ENCODE measurements around the gene AQP1. TPM values are rescaled to one million over a fixed set of nuclear protein-coding genes. Genes with fewer than 3 reads are reported as not detected.

AQP1 gene
- total RNA-seq, 4 donors from 2014 or later: 291 to 685 (median 428) TPM

DNA sequence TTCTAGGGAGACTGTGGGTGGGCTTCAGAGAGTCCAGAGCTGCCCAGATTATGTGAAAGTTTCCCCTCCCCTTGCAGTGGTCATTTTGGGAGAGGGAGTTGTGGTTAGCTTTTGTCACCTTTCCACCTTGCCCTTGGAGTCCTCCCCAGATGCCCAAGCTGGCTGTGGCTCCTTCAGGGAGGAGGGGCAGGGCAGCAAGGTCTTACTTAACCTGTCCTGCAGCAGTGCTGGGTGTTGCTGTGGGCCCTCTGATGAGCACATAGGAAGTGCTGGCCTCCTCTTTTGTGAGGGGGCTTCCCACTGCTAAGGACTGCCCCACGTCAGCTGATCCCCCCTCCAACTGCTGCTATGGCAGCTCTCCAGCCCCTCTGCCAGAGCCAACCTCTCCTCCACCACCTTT is 17.6 kb upstream of the AQP1 start:
- ATAC-seq (ENCODE audit: low FRiP score) (no peak), DNase-seq (ENCODE audit: low spot score) (no peak)
- TF ChIP-seq CTCF (IDR thresholded peaks at IDR 0.05): no peak

DNA sequence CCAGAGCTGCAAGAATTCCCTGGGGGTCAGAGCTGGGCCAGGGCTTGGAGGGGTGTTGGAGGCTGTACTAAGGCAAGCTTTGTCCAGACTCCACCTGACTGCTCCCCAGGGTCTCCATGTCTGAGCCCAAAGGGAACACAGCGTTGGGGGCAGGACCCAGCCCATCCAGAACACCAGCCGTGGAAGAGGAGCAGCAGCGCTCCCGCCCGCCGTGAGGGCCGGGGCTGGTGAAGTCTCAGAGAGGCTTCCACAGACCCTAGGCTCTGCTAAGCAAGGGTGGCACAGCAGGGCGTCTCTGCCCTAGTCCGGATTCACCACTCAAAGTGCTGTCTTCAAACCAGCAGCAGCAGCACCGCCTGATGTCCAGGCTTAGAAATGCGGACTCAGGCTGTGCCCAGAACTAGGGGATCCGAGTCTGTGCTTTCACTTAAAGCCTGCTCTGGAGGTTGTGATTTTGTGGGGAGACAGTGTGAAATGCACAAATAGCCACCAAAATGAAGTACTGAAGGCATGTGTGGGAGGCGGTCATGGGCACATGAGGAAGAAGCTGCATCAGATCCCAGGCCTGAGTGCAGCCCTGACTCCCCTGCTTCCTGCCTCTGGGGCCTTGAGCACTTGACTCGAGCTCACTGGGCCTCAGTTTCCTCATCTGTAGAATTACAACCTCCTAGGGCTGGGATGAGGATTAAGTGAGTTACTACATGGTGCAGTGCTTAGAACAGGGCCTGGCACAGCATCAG is 16.6 kb upstream of the AQP1 start:
- DNase-seq (ENCODE audit: low spot score): no peak
- no peak for ATAC-seq (ENCODE audit: low FRiP score)
- TF ChIP-seq CTCF (IDR thresholded peaks at IDR 0.05): no peak

GRCh38 chr7:30896036-30896435 is 15.6 kb upstream of the AQP1 start:
- DNase-seq (ENCODE audit: low spot score) (no peak), ATAC-seq (ENCODE audit: low FRiP score) (peak; percentile 43)
- no peak for TF ChIP-seq CTCF (IDR thresholded peaks at IDR 0.05)

GRCh38 chr7:30896783-30897637 is 14.6 kb upstream of the AQP1 start:
- ATAC-seq (ENCODE audit: low FRiP score): no peak
- TF ChIP-seq CTCF (IDR thresholded peaks at IDR 0.05): no peak
- no peak for DNase-seq (ENCODE audit: low spot score)

- ATAC-seq (ENCODE audit: low FRiP score) (no peak), DNase-seq (ENCODE audit: low spot score) (no peak)
- TF ChIP-seq CTCF (IDR thresholded peaks at IDR 0.05): no peak
These were observed 13.9 kb upstream of the AQP1 start for GRCh38 chr7:30897770-30898169.

GRCh38 chr7:30898411-30898810 is 13.2 kb upstream of the AQP1 start:
- DNase-seq (ENCODE audit: low spot score) (no peak), ATAC-seq (ENCODE audit: low FRiP score) (no peak)
- TF ChIP-seq CTCF (IDR thresholded peaks at IDR 0.05): no peak

Measured in omental fat pad (tissue), 4 donors.